Ammon's horn (tissue), 1 donor: ENCODE data around the gene PXDN.

Source experiments
- DNase-seq: peaks from one replicate; pipeline ENCODE4 v3.0.0-alpha.2; 2016; ENCODE audit warnings: low spot score

Gene PXDN

GRCh38 chr2:1648241-1649102 is 95.8 kb downstream of the PXDN start:
- DNase-seq: no peak

- no peak for DNase-seq
Measured at GRCh38 chr2:1647417-1648240, 96.7 kb downstream of the PXDN start.

- DNase-seq: no peak
Measured at GRCh38 chr2:1645761-1646476, 98.4 kb downstream of the PXDN start.

GRCh38 chr2:1644427-1644826 is 99.9 kb downstream of the PXDN start:
- no peak for DNase-seq

GRCh38 chr2:1642993-1643619 is 101.2 kb downstream of the PXDN start:
- DNase-seq: no peak

- DNase-seq: no peak
Measured at GRCh38 chr2:1642066-1642861, 102.1 kb downstream of the PXDN start.

- no peak for DNase-seq
Measured at GRCh38 chr2:1641523-1641922, 102.8 kb downstream of the PXDN start.

GRCh38 chr2:1640301-1641135 is 103.8 kb downstream of the PXDN start:
- no peak for DNase-seq

- DNase-seq: no peak
Measured at GRCh38 chr2:1639086-1639858, 105.0 kb downstream of the PXDN start.

GRCh38 chr2:1638281-1638860 is 105.9 kb downstream of the PXDN start:
- DNase-seq: no peak

- DNase-seq: no peak
Measured at GRCh38 chr2:1636791-1637415, 107.4 kb downstream of the PXDN start.

GRCh38 chr2:1635823-1636222 is 108.5 kb downstream of the PXDN start:
- DNase-seq: no peak

- DNase-seq: no peak
Measured at GRCh38 chr2:1634681-1635341, 109.5 kb downstream of the PXDN start.

- DNase-seq: no peak
Measured at GRCh38 chr2:1633936-1634587, 110.3 kb downstream of the PXDN start.

- DNase-seq: no peak
Measured at GRCh38 chr2:1633092-1633671, 111.1 kb downstream of the PXDN start.

- DNase-seq: no peak
Measured at GRCh38 chr2:1632510-1632909, 111.8 kb downstream of the PXDN start.

GRCh38 chr2:1632002-1632348 is 112.3 kb downstream of the PXDN start:
- no peak for DNase-seq
